SK-N-SH (cell line): Measurements from ENCODE around the gene FRY. TPM values are rescaled to one million over a fixed set of nuclear protein-coding genes. Genes with fewer than 3 reads are reported as not detected.

Experiments
- CTCF ChIA-PET: fragments of 300-600, 350-600 bp; formaldehyde crosslinking; extraction: SDS; loops from one replicate; lab custom pipeline; 2021; lab: Yijun Ruan, JAX
- POLR2A ChIA-PET: fragments of 350-600 bp; sonication (Branson Sonifier 250); formaldehyde crosslinking; extraction: SDS; loops from one replicate; lab custom pipeline; 2020; ENCODE audit warnings: antibody characterized with exemption, inconsistent platforms; lab: Yijun Ruan, JAX
- DNase-seq: peaks from one replicate; pipeline ENCODE4 v3.0.0; 2012
- H2AFZ ChIP-seq: fragments of 200-600 bp; sonication (generic); 2 replicates; pipeline ENCODE4 v1.8.1; 2016; ENCODE audit warnings: antibody characterized with exemption, mild to moderate bottlenecking, low read depth
- H3F3A ChIP-seq: fragments of 200-600 bp; sonication (generic); replicated peaks from 2 replicates; pipeline ENCODE3; 2016; ENCODE audit warnings: antibody characterized with exemption, mild to moderate bottlenecking; ENCODE audit not compliant: insufficient read depth
- H3K27ac ChIP-seq, 2 experiments: fragments of 200-500 bp in 1 of 2; fragments of 200-600 bp in 1 of 2; sonication (Bioruptor generic) in 1 of 2; sonication (generic), shearing (Covaris generic) in 1 of 2; 2 replicates each; pipeline versions ENCODE4 v1.5.1 to v1.6.1; 2014 to 2016; ENCODE audit warnings: low read depth in 2 of 2, inconsistent platforms in 1 of 2, low read length in 1 of 2, mild to moderate bottlenecking in 1 of 2, mixed read lengths in 1 of 2
- H3K27me3 ChIP-seq: fragments of 200-600 bp; sonication (generic), shearing (Covaris generic); 2 replicates; pipeline ENCODE4 v1.6.1; 2016; ENCODE audit warnings: mixed run types; ENCODE audit not compliant: insufficient read depth
- H3K36me3 ChIP-seq, 2 experiments: fragments of 200-500 bp in 1 of 2; fragments of 200-600 bp in 1 of 2; sonication (Bioruptor generic) in 1 of 2; sonication (generic) in 1 of 2; replicated peaks in 1 of 2; 2 replicates each; pipeline versions ENCODE3 to v1.5.1; 2014 to 2016; ENCODE audit warnings: low read length in 1 of 2, mild to moderate bottlenecking in 1 of 2; ENCODE audit not compliant: insufficient read depth in 2 of 2, control insufficient read depth in 1 of 2
- H3K4me1 ChIP-seq, 2 experiments: fragments of 200-500 bp in 1 of 2; fragments of 200-600 bp in 1 of 2; sonication (Bioruptor generic) in 1 of 2; sonication (generic), shearing (Covaris generic) in 1 of 2; 2 replicates each; pipeline versions ENCODE4 v1.5.1 to v1.6.1; 2014 to 2016; ENCODE audit warnings: low read depth in 1 of 2, low read length in 1 of 2, mixed run types in 1 of 2; ENCODE audit not compliant: insufficient read depth in 2 of 2, control insufficient read depth in 1 of 2
- H3K4me2 ChIP-seq: fragments of 200-600 bp; sonication (generic), shearing (Covaris generic); 2 replicates; pipeline ENCODE4 v1.6.1; 2017; ENCODE audit warnings: mixed run types
- H3K4me3 ChIP-seq, 2 experiments: fragments of 200-500 bp in 1 of 2; fragments of 200-600 bp in 1 of 2; sonication (Bioruptor generic) in 1 of 2; sonication (generic), shearing (Covaris generic) in 1 of 2; 2 replicates each; pipeline versions ENCODE4 v1.5.1 to v1.8.1; 2014 to 2016; ENCODE audit warnings: low read depth in 2 of 2, inconsistent platforms in 1 of 2, low read length in 1 of 2, mild to moderate bottlenecking in 1 of 2, mixed read lengths in 1 of 2, moderate library complexity in 1 of 2
- H3K79me2 ChIP-seq: fragments of 200-600 bp; sonication (generic); 2 replicates; pipeline ENCODE4 v1.8.1; 2017; ENCODE audit warnings: mild to moderate bottlenecking; ENCODE audit not compliant: insufficient read depth
- H3K9ac ChIP-seq: fragments of 200-600 bp; sonication (generic); 2 replicates; pipeline ENCODE4 v1.6.1; 2017; ENCODE audit warnings: mixed run types
- H3K9me2 ChIP-seq: fragments of 200-600 bp; sonication (generic); 2 replicates; pipeline ENCODE4 v1.6.1; 2017; ENCODE audit warnings: mixed run types
- H3K9me3 ChIP-seq: fragments of 200-600 bp; sonication (generic); 2 replicates; pipeline ENCODE4 v1.6.1; 2017; ENCODE audit warnings: mixed run types, mild to moderate bottlenecking, moderate library complexity
- H4K20me1 ChIP-seq: fragments of 200-600 bp; sonication (generic); 2 replicates; pipeline ENCODE4 v1.6.1; 2017; ENCODE audit warnings: mild to moderate bottlenecking, mixed run types; ENCODE audit not compliant: insufficient read depth
- CHD2 ChIP-seq: fragments of 150-350 bp; IDR thresholded peaks from 2 replicates; pipeline ENCODE4 v1.6.1; 2018; ENCODE audit warnings: low read length; ENCODE audit not compliant: partially characterized antibody
- CTCF ChIP-seq: fragments of 200-600 bp; sonication (generic); IDR thresholded peaks from 2 replicates; pipeline ENCODE4 v1.6.1; 2017; ENCODE audit warnings: antibody characterized with exemption, mild to moderate bottlenecking, moderate library complexity
- ELF1 ChIP-seq: IDR thresholded peaks from 2 replicates; pipeline ENCODE4 v1.4.0; 2012
- GABPA ChIP-seq: IDR thresholded peaks from 2 replicates; pipeline ENCODE4 v1.4.0; 2012; ENCODE audit warnings: low read depth, mild to moderate bottlenecking
- GATA2 ChIP-seq: sonication (generic); formaldehyde crosslinking; IDR thresholded peaks from 2 replicates; pipeline ENCODE4 v1.5.0; 2020; ENCODE audit warnings: mild to moderate bottlenecking, missing genetic modification reagents
- JUND ChIP-seq: IDR thresholded peaks from 2 replicates; pipeline ENCODE4 v1.4.0; 2012
- NRF1 ChIP-seq: IDR thresholded peaks from 2 replicates; pipeline ENCODE4 v1.6.1; 2012; ENCODE audit warnings: low read depth, mild to moderate bottlenecking, low read length
- PBX3 ChIP-seq: IDR thresholded peaks from 2 replicates; pipeline ENCODE4; 2012
- RAD21 ChIP-seq: IDR thresholded peaks from 2 replicates; pipeline ENCODE4 v1.6.1; 2012; ENCODE audit warnings: mild to moderate bottlenecking, low read length
- RFX5 ChIP-seq: IDR thresholded peaks from 2 replicates; pipeline ENCODE4 v1.6.1; 2012; ENCODE audit warnings: mild to moderate bottlenecking, improper control_type of control experiment, low read length
- RXRA ChIP-seq: IDR thresholded peaks from 2 replicates; pipeline ENCODE4 v1.4.0; 2012; ENCODE audit warnings: low read depth, mild to moderate bottlenecking, borderline replicate concordance
- SIN3A ChIP-seq: IDR thresholded peaks from 2 replicates; pipeline ENCODE4 v1.6.1; 2012; ENCODE audit warnings: low read depth, mild to moderate bottlenecking, low read length, moderate library complexity, borderline replicate concordance
- TAF1 ChIP-seq: IDR thresholded peaks from 2 replicates; pipeline ENCODE4 v1.6.1; 2012; ENCODE audit warnings: low read depth, mild to moderate bottlenecking, low read length, moderate library complexity, borderline replicate concordance
- USF2 ChIP-seq: fragments of 150-350 bp; IDR thresholded peaks from 2 replicates; pipeline ENCODE4 v1.6.1; 2017; ENCODE audit warnings: antibody characterized with exemption, low read length, low read depth, borderline replicate concordance
- YY1 ChIP-seq: IDR thresholded peaks from 2 replicates; pipeline ENCODE4 v1.4.0; 2012; ENCODE audit warnings: low read depth, mild to moderate bottlenecking
- WGBS: methylation state at CpG from one replicate; pipeline ENCODE4 v1.1.6; 2017; ENCODE audit warnings: low lambda C conversion rate; 5-methylcytosine and 5-hydroxymethylcytosine counted together
- polyA plus RNA-seq, 3 experiments: library from polyadenylated mRNA; depleted of rRNA; stranded (reverse); fragments of >200 nt; gene quantifications; 2 replicates each; pipeline ENCODE4 v1.2.3, GENCODE V29; 2012

Gene FRY
- polyA plus RNA-seq, 1 of the 3 experiments (the other 2 are of a cell fraction): 1.4 TPM

GRCh38 chr13:32114284-32114950, 82.8 kb downstream of the FRY start:
- DNase-seq: no peak
- Histone ChIP-seq H3F3A (no peaks in the 10 kb centered on the region), H3K79me2 (no peaks in the 10 kb centered on the region), H3K27ac (no peak overlapping the region), H3K4me1 (no peaks in the 10 kb centered on the region), H3K4me2 (no peak overlapping the region), H3K9ac (no peak overlapping the region), H2AFZ (no peak overlapping the region), H3K36me3 (no peaks in the 10 kb centered on the region), H3K9me2 (no peaks in the 10 kb centered on the region), H3K27me3 (no peaks in the 10 kb centered on the region), H4K20me1 (no peaks in the 10 kb centered on the region), H3K9me3 (no peaks in the 10 kb centered on the region), H3K4me3 (no peak overlapping the region)
- no peak for TF ChIP-seq ELF1
- TF ChIP-seq RXRA: no peak
- no peak for TF ChIP-seq SIN3A
- no peak for TF ChIP-seq PBX3
- no peak for TF ChIP-seq GATA2
- no peak for TF ChIP-seq NRF1
- no peak for TF ChIP-seq RFX5
- no peak for TF ChIP-seq GABPA
- no peak for TF ChIP-seq USF2
- no peak for TF ChIP-seq CTCF
- no peak for TF ChIP-seq RAD21
- TF ChIP-seq JUND: no peak
- 70% methylated on average over 5 of the region's 5 CpGs for WGBS
- ChIA-PET POLR2A (no interaction called here), CTCF (no interaction called here)

- Histone ChIP-seq H3K27me3 (no peaks in the 10 kb centered on the region), H3F3A (no peaks in the 10 kb centered on the region), H3K4me1 (no peaks in the 10 kb centered on the region), H3K79me2 (no peaks in the 10 kb centered on the region), H2AFZ (no peak overlapping the region), H3K27ac (no peak overlapping the region), H3K9me3 (no peaks in the 10 kb centered on the region), H3K9me2 (no peaks in the 10 kb centered on the region), H3K4me3 (no peak overlapping the region), H3K36me3 (no peaks in the 10 kb centered on the region), H3K4me2 (no peak overlapping the region)
- CTCF ChIA-PET: no interaction called here
- TF ChIP-seq PBX3 (no peak), YY1 (no peak), CHD2 (no peak), TAF1 (no peak), SIN3A (no peak)
- TF ChIP-seq, all 33 proteins: peak for 0
- POLR2A ChIA-PET: no interaction called here
- no peak overlapping the region for H3K9ac ChIP-seq
- H4K20me1 ChIP-seq: no peaks in the 10 kb centered on the region
- 79% methylated on average over 2 of the region's 2 CpGs for WGBS
- DNase-seq: no peak
Observed at GRCh38 chr13:32115066-32115465, 83.5 kb downstream of the FRY start.
